GM23338 (cell line): ENCODE results near the gene GPN3. TPM values are rescaled to one million over a fixed set of nuclear protein-coding genes. Genes with fewer than 3 reads are reported as not detected.

Source experiments
- ATAC-seq: fragments of 200-7000 bp; cut with Tn5 transposase; 3 replicates; pipeline ENCODE4 v1.9.1; 2020
- DNase-seq: peaks from one replicate; pipeline ENCODE4 v3.0.0-alpha.2; 2015; ENCODE audit warnings: low spot score
- H2AFZ ChIP-seq: fragments of 200-600 bp; sonication (generic); 2 replicates; pipeline ENCODE4 v1.8.0; 2016; ENCODE audit warnings: antibody characterized with exemption, mild to moderate bottlenecking, moderate library complexity
- H3F3A ChIP-seq: fragments of 200-600 bp; sonication (generic); replicated peaks from 2 replicates; pipeline ENCODE4 v1.8.0; 2017; ENCODE audit warnings: antibody characterized with exemption, mixed run types, low read depth
- H3K27ac ChIP-seq: fragments of 200-600 bp; sonication (generic); 2 replicates; pipeline ENCODE4 v1.6.1; 2016; ENCODE audit warnings: low read depth
- H3K27me3 ChIP-seq: fragments of 200-600 bp; sonication (generic); 2 replicates; pipeline ENCODE4 v1.8.0; 2016; ENCODE audit warnings: mild to moderate bottlenecking, mixed run types, moderate library complexity; ENCODE audit not compliant: insufficient read depth
- H3K36me3 ChIP-seq: fragments of 200-600 bp; sonication (generic); 2 replicates; pipeline ENCODE4 v1.8.0; 2016; ENCODE audit warnings: mild to moderate bottlenecking; ENCODE audit not compliant: insufficient read depth
- H3K4me1 ChIP-seq: fragments of 200-600 bp; sonication (generic); 2 replicates; pipeline ENCODE4 v1.8.0; 2016; ENCODE audit warnings: mild to moderate bottlenecking, moderate library complexity; ENCODE audit not compliant: insufficient read depth
- H3K4me2 ChIP-seq: fragments of 200-600 bp; sonication (generic); 2 replicates; pipeline ENCODE4 v1.7.1; 2017; ENCODE audit warnings: mixed run types
- H3K4me3 ChIP-seq: fragments of 200-600 bp; sonication (generic); 2 replicates; pipeline ENCODE4 v1.6.1; 2016; ENCODE audit warnings: mixed run types
- H3K79me2 ChIP-seq: fragments of 200-600 bp; sonication (generic); replicated peaks from 2 replicates; pipeline ENCODE4 v1.8.0; 2017; ENCODE audit warnings: mild to moderate bottlenecking; ENCODE audit not compliant: insufficient read depth
- H3K9me2 ChIP-seq: fragments of 200-600 bp; sonication (generic); 2 replicates; pipeline ENCODE4 v1.8.0; 2017; ENCODE audit not compliant: insufficient read depth
- H4K20me1 ChIP-seq: fragments of 200-600 bp; sonication (generic); replicated peaks from 2 replicates; pipeline ENCODE4 v1.8.0; 2017; ENCODE audit warnings: mild to moderate bottlenecking; ENCODE audit not compliant: insufficient read depth
- H3K27ac Mint-ChIP-seq: 2 replicates; pipeline ENCODE4 v1.8.0; 2020; ENCODE audit warnings: inconsistent platforms, mild to moderate bottlenecking, moderate library complexity, mixed read lengths
- H3K27me3 Mint-ChIP-seq: 3 replicates; pipeline ENCODE4 v1.8.0; 2022; ENCODE audit warnings: low read depth, mild to moderate bottlenecking, moderate library complexity, mixed read lengths, inconsistent platforms; ENCODE audit not compliant: insufficient read depth, poor library complexity
- H3K36me3 Mint-ChIP-seq: 3 replicates; pipeline ENCODE4 v1.8.0; 2021; ENCODE audit warnings: low read depth, mild to moderate bottlenecking, inconsistent platforms, moderate library complexity, mixed read lengths
- H3K4me1 Mint-ChIP-seq: 3 replicates; pipeline ENCODE4 v1.8.0; 2020; ENCODE audit warnings: mild to moderate bottlenecking, inconsistent platforms, mixed read lengths
- H3K4me3 Mint-ChIP-seq: 3 replicates; pipeline ENCODE4 v1.8.0; 2021; ENCODE audit warnings: moderate library complexity, mild to moderate bottlenecking, inconsistent platforms, mixed read lengths
- H3K9me3 Mint-ChIP-seq: 3 replicates; pipeline ENCODE4 v1.8.0; 2020; ENCODE audit warnings: moderate library complexity, mild to moderate bottlenecking, inconsistent platforms, mixed read lengths
- CREB1 ChIP-seq: fragments of 250-450 bp; sonication (Bioruptor Pico); IDR thresholded peaks from 2 replicates; pipeline ENCODE4 v1.5.0; 2020; ENCODE audit warnings: low read depth, mild to moderate bottlenecking, moderate library complexity
- CTCF ChIP-seq, 2 experiments: fragments of 200-600 bp in 1 of 2; sonication (generic) in 1 of 2; conservative IDR thresholded peaks; 2 replicates each; pipeline versions ENCODE4 v1.5.1 to v1.6.1; 2016 to 2017; ENCODE audit warnings: antibody characterized with exemption in 2 of 2, low read depth in 2 of 2, mild to moderate bottlenecking in 2 of 2, moderate library complexity in 1 of 2
- ETS1 ChIP-seq: IDR thresholded peaks from 2 replicates; pipeline ENCODE4 v1.6.1; 2016; ENCODE audit warnings: antibody characterized with exemption
- EZH2 ChIP-seq: fragments of 200-600 bp; sonication (generic); IDR thresholded peaks from one replicate; pipeline ENCODE4 v1.8.0; 2017; ENCODE audit warnings: antibody characterized with exemption, mild to moderate bottlenecking, low read depth; ENCODE audit not compliant: unreplicated experiment
- EZH2phosphoT487 ChIP-seq: fragments of 200-600 bp; sonication (generic); IDR thresholded peaks from one replicate; pipeline ENCODE4 v1.8.1; 2018; ENCODE audit warnings: antibody characterized with exemption; ENCODE audit not compliant: unreplicated experiment
- JUNB ChIP-seq: IDR thresholded peaks from one replicate; pipeline ENCODE4 v1.6.1; 2016; ENCODE audit warnings: antibody characterized with exemption; ENCODE audit not compliant: unreplicated experiment
- NANOG ChIP-seq: IDR thresholded peaks from 2 replicates; pipeline ENCODE4 v1.6.1; 2016; ENCODE audit warnings: antibody characterized with exemption, borderline replicate concordance
- POLR2AphosphoS5 ChIP-seq: IDR thresholded peaks from 2 replicates; pipeline ENCODE4 v1.6.1; 2016; ENCODE audit warnings: antibody characterized with exemption, low read depth
- REST ChIP-seq: IDR thresholded peaks from one replicate; pipeline ENCODE4 v1.6.1; 2018; ENCODE audit warnings: antibody characterized with exemption; ENCODE audit not compliant: unreplicated experiment
- STAT1 ChIP-seq: IDR thresholded peaks from one replicate; pipeline ENCODE4 v1.6.1; 2016; ENCODE audit warnings: antibody characterized with exemption; ENCODE audit not compliant: unreplicated experiment
- ZNF114 ChIP-seq: fragments of 250-450 bp; sonication (Bioruptor Pico); IDR thresholded peaks from 2 replicates; pipeline ENCODE4 v1.5.0; 2020; ENCODE audit warnings: mild to moderate bottlenecking, moderate library complexity
- long read RNA-seq: library from polyadenylated mRNA; unstranded; transcript quantifications from one replicate; pipeline ENCODE4 v2.0.0, GENCODE V29; 2020; ENCODE audit not compliant: unreplicated experiment
- polyA plus RNA-seq: library from polyadenylated mRNA; unstranded; fragments of >200 nt; fragmentation: Nextera tagmentation; extraction: Ambion mirVana; gene quantifications from 2 replicates; pipeline ENCODE4 v1.2.1, GENCODE V29; 2016
- total RNA-seq: library from RNA; depleted of rRNA; stranded (reverse); fragments of >200 nt; shearing (Covaris generic); gene quantifications from 2 replicates; pipeline ENCODE4 v1.2.3, GENCODE V29; 2014; rRNA removed

GPN3 gene
- total RNA-seq (30.4 and 45.0 TPM in 2 replicates), polyA plus RNA-seq (84.6 and 108 TPM in 2 replicates)
- long read RNA-seq, transcript GPN3-201 (8 exons, 1,468 nt) = major isoform, 60 of 76 reads
- long read RNA-seq, partial matches to known transcripts = 8 of 76 reads
- long read RNA-seq, other reads (novel, unspliced or antisense) = 4 of 76 reads

- DNase-seq = peak; percentile 99
- Histone ChIP-seq H3K4me1 (peaks cover 6% of the 10 kb centered on the region), H3F3A (0 out of 2 replicates have a peak, but pooled peaks cover 3% of the 10 kb centered on the region), H3K36me3 (peaks cover 8% of the 10 kb centered on the region), H3K4me2 (peak within 1 kb of the TSS; percentile 91), H3K9me2 (no peaks in the 10 kb centered on the region), H3K79me2 (peaks cover 57% of the 10 kb centered on the region), H3K27ac (peak within 1 kb of the TSS; percentile 81), H3K4me3 (peak within 1 kb of the TSS; percentile 70), H4K20me1 (peaks cover 11% of the 10 kb centered on the region), H2AFZ (peak within 1 kb of the TSS; percentile 92; the same call in 1 of the 2 replicates), H3K27me3 (no peaks in the 10 kb centered on the region)
- peaks cover 16% of the 10 kb centered on the region for H3K4me1 Mint-ChIP-seq
- H3K27ac Mint-ChIP-seq = peak within 1 kb of the TSS; percentile 99
- peaks cover 37% of the 10 kb centered on the region for H3K36me3 Mint-ChIP-seq
- TF ChIP-seq ZNF114 (CRISPR knock-in tag) (no peak), CTCF (conservative IDR thresholded peaks at IDR 0.05; ENCODE audit: low read depth in 2 of 2) (no peak), EZH2phosphoT487 (no peak), REST (peak; percentile 6), JUNB (no peak), CREB1 (CRISPR knock-in tag) (peak; percentile 53; the same call in 1 of the 2 replicates), ETS1 (peak; percentile 64; the same call in 1 of the 2 replicates), STAT1 (no peak), POLR2AphosphoS5 (peak; percentile 95), NANOG (no peak), EZH2 (no peak)
- H3K4me3 Mint-ChIP-seq = peak within 1 kb of the TSS; percentile 100
- peaks cover 21% of the 10 kb centered on the region for H3K27me3 Mint-ChIP-seq
- H3K9me3 Mint-ChIP-seq = no peaks in the 10 kb centered on the region
- ATAC-seq = peak; percentile 89
Measured at GRCh38 chr12:110468214-110469048, at the start of gene GPN3, which contains the start of gene FAM216A. TSS of gene GPN3 (minus strand) at chr12:110468257. CDS start at chr12:110468203, 54 bp downstream. TSS of gene FAM216A (plus strand) at chr12:110468845. CDS start at chr12:110468876, 31 bp downstream.
